Neural cell (in vitro differentiated cells): Measurements from ENCODE around the gene CLEC16A.

Source experiments
- POLR2AphosphoS5 ChIP-seq: IDR thresholded peaks from 2 replicates; pipeline ENCODE4 v1.6.1; 2012
- RAD21 ChIP-seq: fragments of 450-650 bp; conservative IDR thresholded peaks from 2 replicates; pipeline ENCODE4 v1.6.1; 2014; ENCODE audit warnings: antibody characterized with exemption, mild to moderate bottlenecking, moderate library complexity
- REST ChIP-seq: IDR thresholded peaks from 2 replicates; pipeline ENCODE4 v1.6.1; 2012; ENCODE audit warnings: borderline replicate concordance
- SMC3 ChIP-seq: fragments of 450-650 bp; conservative IDR thresholded peaks from 2 replicates; pipeline ENCODE4 v1.6.1; 2014; ENCODE audit warnings: antibody characterized with exemption, mild to moderate bottlenecking, moderate library complexity; ENCODE audit not compliant: poor library complexity
- TAF1 ChIP-seq: IDR thresholded peaks from 2 replicates; pipeline ENCODE4 v1.6.1; 2012; ENCODE audit warnings: low read depth
- TF ChIP-seq, protein P1 (sequence below): fragments of 450-650 bp; IDR thresholded peaks from 2 replicates; pipeline ENCODE4 v1.5.1; 2014; ENCODE audit warnings: antibody characterized with exemption, mild to moderate bottlenecking, moderate library complexity; ENCODE audit not compliant: poor library complexity, severe bottlenecking

DNA sequence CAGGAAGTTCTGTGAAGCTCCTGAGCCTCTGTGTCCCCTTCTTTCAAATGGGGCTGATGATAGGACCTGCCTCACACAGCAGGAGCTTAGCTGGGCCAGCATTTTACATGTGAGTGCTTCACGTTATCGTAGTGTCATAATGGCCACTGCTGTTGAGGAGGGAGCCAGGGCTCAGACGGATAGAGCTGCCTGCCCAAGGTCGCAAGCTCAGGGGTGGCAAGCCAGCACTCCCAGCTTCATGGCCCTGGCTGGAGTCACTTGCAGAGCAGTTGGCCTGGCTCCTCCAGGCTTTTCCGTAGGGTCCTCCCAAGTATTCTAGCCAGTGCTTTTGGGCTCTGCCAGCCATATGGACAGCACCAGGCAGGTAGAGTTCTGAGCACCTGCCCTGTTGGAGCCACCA is 196.5 kb downstream of the CLEC16A start:
- TF ChIP-seq POLR2AphosphoS5 (no peak), SMC3 (no peak), TAF1 (no peak), REST (no peak), RAD21 (no peak)
- TF ChIP-seq, protein P1, sequence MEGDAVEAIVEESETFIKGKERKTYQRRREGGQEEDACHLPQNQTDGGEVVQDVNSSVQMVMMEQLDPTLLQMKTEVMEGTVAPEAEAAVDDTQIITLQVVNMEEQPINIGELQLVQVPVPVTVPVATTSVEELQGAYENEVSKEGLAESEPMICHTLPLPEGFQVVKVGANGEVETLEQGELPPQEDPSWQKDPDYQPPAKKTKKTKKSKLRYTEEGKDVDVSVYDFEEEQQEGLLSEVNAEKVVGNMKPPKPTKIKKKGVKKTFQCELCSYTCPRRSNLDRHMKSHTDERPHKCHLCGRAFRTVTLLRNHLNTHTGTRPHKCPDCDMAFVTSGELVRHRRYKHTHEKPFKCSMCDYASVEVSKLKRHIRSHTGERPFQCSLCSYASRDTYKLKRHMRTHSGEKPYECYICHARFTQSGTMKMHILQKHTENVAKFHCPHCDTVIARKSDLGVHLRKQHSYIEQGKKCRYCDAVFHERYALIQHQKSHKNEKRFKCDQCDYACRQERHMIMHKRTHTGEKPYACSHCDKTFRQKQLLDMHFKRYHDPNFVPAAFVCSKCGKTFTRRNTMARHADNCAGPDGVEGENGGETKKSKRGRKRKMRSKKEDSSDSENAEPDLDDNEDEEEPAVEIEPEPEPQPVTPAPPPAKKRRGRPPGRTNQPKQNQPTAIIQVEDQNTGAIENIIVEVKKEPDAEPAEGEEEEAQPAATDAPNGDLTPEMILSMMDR: no peak
